GM12878 (cell line): ENCODE data around the gene RNF32. TPM values are rescaled to one million over a fixed set of nuclear protein-coding genes. Genes with fewer than 3 reads are reported as not detected.

Experiments
- ATAC-seq: fragments of 200-7000 bp; cut with Tn5 transposase; 3 replicates; pipeline ENCODE4 v1.9.1; 2020; ENCODE audit warnings: mild to moderate bottlenecking, moderate library complexity
- BruUV-seq: library from RNA; stranded (reverse); fragments of 400-500 nt; replicated peaks from 2 replicates; lab custom pipeline; 2021; lab: Mats Ljungman, UMichigan
- CTCF ChIA-PET: fragments of 300-600 bp; sonication (Branson Sonifier 250); formaldehyde crosslinking; extraction: SDS; loops from one replicate; lab custom pipeline; 2021; ENCODE audit warnings: inconsistent platforms; lab: Yijun Ruan, JAX
- POLR2A ChIA-PET: fragments of 350-600 bp; formaldehyde crosslinking; extraction: SDS; loops from one replicate; lab custom pipeline; 2021; ENCODE audit warnings: inconsistent platforms; lab: Charles Lee
- RAD21 ChIA-PET: fragments of 300-600 bp; sonication (Branson Sonifier 250); formaldehyde crosslinking; loops from one replicate; lab custom pipeline; 2023; ENCODE audit warnings: antibody characterized with exemption; ENCODE audit not compliant: unreplicated experiment; lab: Charles Lee
- SMC1A ChIA-PET: fragments of 300-600 bp; sonication (Branson Sonifier 250); formaldehyde crosslinking; loops from one replicate; lab custom pipeline; 2023; ENCODE audit not compliant: unreplicated experiment, uncharacterized antibody; lab: Charles Lee
- DNase-seq: peaks from one replicate; pipeline ENCODE4 v3.0.0-alpha.2; 2011; ENCODE audit warnings: low read depth, low spot score
- FAIRE-seq: peaks from 3 replicates; lab custom pipeline; 2011; peaks lifted over from hg19 to GRCh38; lab: Jason Lieb, UNC
- H2AFZ ChIP-seq: 2 replicates; pipeline ENCODE4 v1.6.0; 2011; ENCODE audit warnings: low read depth, low read length, control low read depth; ENCODE audit not compliant: control insufficient read depth
- H3K27ac ChIP-seq: 2 replicates; pipeline ENCODE4 v1.5.1; 2011; ENCODE audit warnings: control low read depth; ENCODE audit not compliant: control insufficient read depth, insufficient read depth
- H3K27me3 ChIP-seq, 2 experiments: replicated peaks in 1 of 2; 2 replicates each; pipeline versions ENCODE4 v1.6.0 to v1.6.1; 2011; ENCODE audit warnings: low read length in 1 of 2; ENCODE audit not compliant: control insufficient read depth in 2 of 2, insufficient read depth in 2 of 2
- H3K36me3 ChIP-seq, 2 experiments: 2 replicates each; pipeline ENCODE4 v1.5.1; 2011; ENCODE audit warnings: low read length in 1 of 2; ENCODE audit not compliant: control insufficient read depth in 2 of 2, insufficient read depth in 2 of 2
- H3K4me1 ChIP-seq: 2 replicates; pipeline ENCODE4 v1.6.1; 2011; ENCODE audit warnings: mild to moderate bottlenecking, low read length, moderate library complexity, mixed read lengths; ENCODE audit not compliant: control insufficient read depth, insufficient read depth
- H3K4me2 ChIP-seq: 2 replicates; pipeline ENCODE4 v1.6.0; 2011; ENCODE audit warnings: control low read depth; ENCODE audit not compliant: control insufficient read depth, insufficient read depth
- H3K4me3 ChIP-seq: fragments of 200-600 bp; sonication (generic); 2 replicates; pipeline ENCODE4 v1.5.1; 2016
- H3K79me2 ChIP-seq: 2 replicates; pipeline ENCODE4 v1.6.0; 2011; ENCODE audit warnings: low read length; ENCODE audit not compliant: control insufficient read depth, insufficient read depth
- H3K9ac ChIP-seq: 2 replicates; pipeline ENCODE4 v1.8.0; 2011; ENCODE audit warnings: low read length, control low read depth, mixed read lengths; ENCODE audit not compliant: control insufficient read depth, insufficient read depth
- H3K9me3 ChIP-seq: replicated peaks from 3 replicates; pipeline ENCODE4 v1.5.1; 2011; ENCODE audit warnings: mild to moderate bottlenecking, low read length; ENCODE audit not compliant: control insufficient read depth, insufficient read depth
- H4K20me1 ChIP-seq: 2 replicates; pipeline ENCODE4 v1.6.0; 2011; ENCODE audit not compliant: control insufficient read depth, insufficient read depth
- EP300 ChIP-seq, 2 experiments: fragments of 150-350 bp in 1 of 2; IDR thresholded peaks; 2 replicates each; pipeline ENCODE4 v1.6.1; 2011 to 2012; ENCODE audit warnings: low read depth in 2 of 2, low read length in 2 of 2, borderline replicate concordance in 1 of 2, improper control_type of control experiment in 1 of 2, inconsistent platforms in 1 of 2; ENCODE audit not compliant: control insufficient read depth in 1 of 2
- ETV6 ChIP-seq, 2 experiments: fragments of 450-650 bp in 1 of 2; IDR thresholded peaks in 1 of 2; conservative IDR thresholded peaks in 1 of 2; 2 replicates each; pipeline ENCODE4 v1.6.1; 2014; ENCODE audit warnings: antibody characterized with exemption in 1 of 2, borderline replicate concordance in 1 of 2, low read depth in 1 of 2, mild to moderate bottlenecking in 1 of 2, moderate library complexity in 1 of 2
- EZH2 ChIP-seq: IDR thresholded peaks from 2 replicates; pipeline ENCODE4 v1.6.1; 2012; ENCODE audit warnings: low read depth, mild to moderate bottlenecking, control low read depth, inconsistent platforms, low read length, borderline replicate concordance; ENCODE audit not compliant: control insufficient read depth
- HDGF ChIP-seq: fragments of 450-650 bp; IDR thresholded peaks from 2 replicates; pipeline ENCODE4 v1.6.1; 2016; ENCODE audit warnings: antibody characterized with exemption
- PAX8 ChIP-seq: fragments of 450-650 bp; IDR thresholded peaks from 2 replicates; pipeline ENCODE4 v1.6.1; 2017; ENCODE audit warnings: mild to moderate bottlenecking, moderate library complexity
- SUZ12 ChIP-seq: fragments of 200-600 bp; sonication (generic); IDR thresholded peaks from one replicate; pipeline ENCODE4 v1.6.1; 2018; ENCODE audit warnings: antibody characterized with exemption, mild to moderate bottlenecking; ENCODE audit not compliant: unreplicated experiment
- WGBS: methylation state at CpG from one replicate; pipeline ENCODE4 v1.1.6; 2016; ENCODE audit warnings: low lambda C conversion rate; ENCODE audit not compliant: insufficient replicate concordance, insufficient coverage; ENCODE audit errors: missing lambda C conversion rate; 5-methylcytosine and 5-hydroxymethylcytosine counted together
- in situ Hi-C: fragments of 300-500 bp; cut with MboI; formaldehyde crosslinking; loops from 9 replicates; pipeline ENCODE4 v1.14.3; 2018; ENCODE audit warnings: mixed read lengths
- intact Hi-C: fragments of 100-400 bp; cut with micrococcal nuclease; formaldehyde crosslinking; loops from one replicate; pipeline ENCODE4 v1.14.2; 2022; ENCODE audit not compliant: unreplicated experiment
- polyA plus RNA-seq, 11 experiments: library from polyadenylated mRNA; depleted of rRNA in 4 of 11; unstranded in 6 of 11; stranded (reverse) in 5 of 11; fragments of >200 nt; fragmentation: Nextera tagmentation in 4 of 11; fragmentation: Illumina TruSeq in 1 of 11; extraction: Ambion mirVana in 4 of 11; extraction: Trizol in 1 of 11; gene quantifications; 1 replicate in 1 of 11; 2 replicates in 10 of 11; pipeline versions ENCODE4 v1.2.1 to v1.2.3, GENCODE V29; 2011 to 2016; ENCODE audit warnings: inconsistent platforms in 2 of 11, missing spikeins in 2 of 11, low read depth in 1 of 11
- total RNA-seq, 4 experiments: library from RNA; depleted of rRNA in 3 of 4; stranded (reverse); fragments of >200 nt in 3 of 4; fragmentation: Illumina TruSeq in 1 of 4; extraction: Trizol in 1 of 4; gene quantifications; 2 replicates each; pipeline versions ENCODE4 v1.2.1 to v1.2.3, GENCODE V29; 2013 to 2021

RNF32 gene
- total and polyA plus RNA-seq, 10 of the 15 experiments (the other 5 are each of a cell fraction or from before 2014, with no cell fraction given) = 2.5 to 7.2 (median 3.7) TPM

DNA sequence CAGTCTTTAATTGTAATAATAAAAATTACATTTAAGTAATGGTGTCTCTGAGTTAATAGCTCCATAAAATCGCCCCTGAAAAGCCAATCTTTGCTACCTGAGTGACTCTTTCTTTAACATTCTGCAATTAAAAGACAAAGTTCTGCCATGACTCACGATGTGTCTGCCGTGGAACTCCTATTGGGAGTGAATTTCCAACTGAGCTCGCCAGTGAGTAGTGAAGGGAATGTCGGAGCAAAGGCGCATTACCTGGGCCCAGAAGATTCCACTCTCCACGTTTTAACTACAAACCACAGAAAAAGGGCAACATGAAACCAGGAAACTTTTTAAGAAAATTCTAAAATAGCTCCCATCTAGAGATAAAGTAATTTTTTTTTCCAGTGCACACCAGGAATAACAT lies 36.9 kb upstream of the RNF32 start:
- in situ Hi-C loops = no loop called here
- ChIA-PET RAD21 (no interaction called here), CTCF (interaction anchor here (0.5 to 1.3 kb wide), 2 partner anchors 10 to 223 kb away, joined by 3 to 7 read pairs; no protein-coding TSS in a partner anchor), POLR2A (no interaction called here), SMC1A (interaction anchor here (1.2 to 1.8 kb wide), 3 partner anchors 9 to 30 kb away, joined by 3 to 12 read pairs (median 8); no protein-coding TSS in a partner anchor)
- Histone ChIP-seq H3K4me1 (no peaks in the 10 kb centered on the region), H3K27me3 (no peaks in the 10 kb centered on the region; a peak in 1 of 4 replicates), H3K27ac (no peak overlapping the region), H3K36me3 (no peaks in the 10 kb centered on the region), H3K4me3 (no peak overlapping the region), H3K9ac (no peak overlapping the region), H3K9me3 (no peaks in the 10 kb centered on the region), H3K79me2 (no peaks in the 10 kb centered on the region), H2AFZ (no peak overlapping the region), H3K4me2 (no peak overlapping the region), H4K20me1 (no peaks in the 10 kb centered on the region)
- FAIRE-seq = no peak
- intact Hi-C loops = no loop called here
- DNase-seq = no peak
- 31% methylated on average over 7 of the region's 7 CpGs for WGBS
- BruUV-seq = no TSS peak
- ATAC-seq = no peak
- TF ChIP-seq EP300 (IDR thresholded peaks at IDR 0.05; ENCODE audit: borderline replicate concordance in 1 of 2, control insufficient read depth in 1 of 2, low read depth in 2 of 2, low read length in 2 of 2) (no peak), HDGF (no peak)

DNA sequence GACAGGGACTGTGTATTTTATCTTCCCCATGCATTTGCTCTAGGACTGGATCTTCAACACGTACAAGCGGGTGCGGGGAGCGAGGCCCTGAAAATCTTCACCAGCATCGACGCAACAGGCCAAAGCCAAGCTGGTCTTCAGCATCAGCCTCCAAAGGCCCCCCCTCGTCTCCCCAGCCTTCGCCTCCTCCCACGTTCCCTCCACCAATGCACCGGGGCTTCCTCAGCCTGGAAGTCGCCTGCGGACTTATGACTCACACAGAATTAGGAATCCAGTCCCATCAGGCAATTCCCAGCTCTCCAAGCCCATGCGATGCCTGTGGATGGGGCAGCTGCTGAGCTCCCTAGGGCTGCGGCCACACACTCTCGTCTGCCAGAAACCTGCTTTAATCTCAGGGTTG lies 36.3 kb upstream of the RNF32 start:
- Histone ChIP-seq H3K79me2 (no peaks in the 10 kb centered on the region), H3K4me2 (no peak overlapping the region), H4K20me1 (no peaks in the 10 kb centered on the region), H3K27ac (no peak overlapping the region), H3K4me3 (no peak overlapping the region), H3K9ac (no peak overlapping the region), H2AFZ (no peak overlapping the region), H3K27me3 (no peaks in the 10 kb centered on the region; a peak in 1 of 4 replicates), H3K9me3 (no peaks in the 10 kb centered on the region), H3K36me3 (no peaks in the 10 kb centered on the region), H3K4me1 (no peaks in the 10 kb centered on the region)
- ChIA-PET RAD21 (no interaction called here), POLR2A (no interaction called here), CTCF (interaction anchor here (0.8 kb wide), 1 partner anchor 10 kb away, joined by 3 read pairs; no protein-coding TSS in a partner anchor), SMC1A (interaction anchor here (1.8 kb wide), 1 partner anchor 10 kb away, joined by 12 read pairs; no protein-coding TSS in a partner anchor)
- intact Hi-C loops (no loop called here), in situ Hi-C loops (no loop called here)
- FAIRE-seq = no peak
- no TSS peak for BruUV-seq
- WGBS = 43% methylated on average over 15 of the region's 15 CpGs
- DNase-seq = no peak
- TF ChIP-seq EZH2 (no peak), ETV6 (conservative IDR thresholded peaks at IDR 0.05 in 1 of 2, IDR thresholded peaks at IDR 0.05 in 1 of 2; ENCODE audit: borderline replicate concordance in 1 of 2, low read depth in 1 of 2) (no peak), SUZ12 (no peak), PAX8 (no peak)
- no peak for ATAC-seq
